ENCODE data around the gene DNAJC12.
"Not testable (repeated sequence)": the region's sequence is repeated elsewhere in the genome, so short reads cannot be mapped to it uniquely, and the experiment has no call there.

DNAJC12 gene

GRCh38 chr10:67837541-67838314, at the start of gene DNAJC12:
Gene DNAJC12 (minus strand): TSS chr10:67838188. CDS start chr10:67838011, 177 bp downstream.
- in situ Hi-C loops (cut with MboI; ENCODE audit: low sequenced_read_pairs, unreplicated experiment), result no loop called here
- peak; percentile 36 for DNase-seq (ENCODE audit: low spot score)
- no peak for TF ChIP-seq CTCF (IDR thresholded peaks at IDR 0.05; ENCODE audit: borderline replicate concordance, control extremely low read depth, extremely low read depth, insufficient read depth, missing control alignments)

GRCh38 chr10:67884842-67885670, 47.1 kb upstream of the DNAJC12 start:
- DNase-seq (ENCODE audit: low spot score), result peak; percentile 84
- in situ Hi-C loops (cut with MboI; ENCODE audit: low sequenced_read_pairs, unreplicated experiment), result no loop called here
- no peak for TF ChIP-seq CTCF (IDR thresholded peaks at IDR 0.05; ENCODE audit: borderline replicate concordance, control extremely low read depth, extremely low read depth, insufficient read depth, missing control alignments)

GRCh38 chr10:67884313-67884841, 46.4 kb upstream of the DNAJC12 start, which contains the start of gene SIRT1:
Gene SIRT1 (plus strand): TSS chr10:67884656. CDS start chr10:67884722, 66 bp downstream.
- peak; percentile 92 for DNase-seq (ENCODE audit: low spot score)
- peak; percentile 1 for TF ChIP-seq CTCF (IDR thresholded peaks at IDR 0.05; ENCODE audit: borderline replicate concordance, control extremely low read depth, extremely low read depth, insufficient read depth, missing control alignments)
- in situ Hi-C loops (cut with MboI; ENCODE audit: low sequenced_read_pairs, unreplicated experiment), result no loop called here

GRCh38 chr10:67883710-67884312, 45.8 kb upstream of the DNAJC12 start:
- peak; percentile 31 for DNase-seq (ENCODE audit: low spot score)
- no peak for TF ChIP-seq CTCF (IDR thresholded peaks at IDR 0.05; ENCODE audit: borderline replicate concordance, control extremely low read depth, extremely low read depth, insufficient read depth, missing control alignments)
- in situ Hi-C loops (cut with MboI; ENCODE audit: low sequenced_read_pairs, unreplicated experiment), result no loop called here

- no peak for TF ChIP-seq CTCF (IDR thresholded peaks at IDR 0.05; ENCODE audit: borderline replicate concordance, control extremely low read depth, extremely low read depth, insufficient read depth, missing control alignments)
- DNase-seq (ENCODE audit: low spot score), result no peak
- in situ Hi-C loops (cut with MboI; ENCODE audit: low sequenced_read_pairs, unreplicated experiment), result no loop called here
Observed at GRCh38 chr10:67878133-67878532, 40.1 kb upstream of the DNAJC12 start.

GRCh38 chr10:67877421-67877820, 39.4 kb upstream of the DNAJC12 start:
- DNase-seq (ENCODE audit: low spot score); in situ Hi-C loops (cut with MboI; ENCODE audit: low sequenced_read_pairs, unreplicated experiment): not testable (repeated sequence)

All from GM13976 (cell line).